Measurements from ENCODE around the gene REM2.

- no peak for TF ChIP-seq CTCF (conservative IDR thresholded peaks at IDR 0.05 in 1 of 2, IDR thresholded peaks at IDR 0.05 in 1 of 2; ENCODE audit: extremely low read depth in 1 of 2, insufficient read depth in 1 of 2, low read depth in 1 of 2, low read length in 2 of 2)
- no peak for TF ChIP-seq EZH2 (IDR thresholded peaks at IDR 0.05; ENCODE audit: borderline replicate concordance, low read length)
Measured at GRCh38 chr14:22893706-22894105, 10.7 kb downstream of the REM2 start.

All from mammary epithelial cell (primary cell).